Endodermal cell (in vitro differentiated cells): ENCODE measurements around the gene ITCH. TPM values are rescaled to one million over a fixed set of nuclear protein-coding genes. Genes with fewer than 3 reads are reported as not detected.

Experiments used
- DNase-seq: peaks from one replicate; pipeline ENCODE4 v3.0.0-alpha.2; 2017
- H3K27ac ChIP-seq: 2 replicates; pipeline ENCODE4 v1.5.1; 2013; ENCODE audit warnings: mild to moderate bottlenecking, low read depth, low read length, moderate library complexity
- H3K27me3 ChIP-seq: 2 replicates; pipeline ENCODE4 v1.6.1; 2013; ENCODE audit warnings: mild to moderate bottlenecking, low read length, moderate library complexity; ENCODE audit not compliant: insufficient read depth, control insufficient read depth, poor library complexity, severe bottlenecking
- H3K36me3 ChIP-seq: 2 replicates; pipeline ENCODE4 v1.7.0; 2013; ENCODE audit warnings: mild to moderate bottlenecking, low read length, moderate library complexity; ENCODE audit not compliant: control insufficient read depth, insufficient read depth
- H3K4me1 ChIP-seq: one replicate; pipeline ENCODE4 v1.7.0; 2013; ENCODE audit warnings: low read length; ENCODE audit not compliant: control insufficient read depth, insufficient read depth
- H3K4me3 ChIP-seq: 2 replicates; pipeline ENCODE4 v1.5.1; 2013; ENCODE audit warnings: mild to moderate bottlenecking, low read length, moderate library complexity
- H3K9ac ChIP-seq: 2 replicates; pipeline ENCODE4 v1.6.1; 2013; ENCODE audit warnings: mild to moderate bottlenecking, low read length, moderate library complexity; ENCODE audit not compliant: poor library complexity, severe bottlenecking; ENCODE audit errors: extremely low read depth
- H3K9me3 ChIP-seq: 2 replicates; pipeline ENCODE4 v1.6.1; 2013; ENCODE audit warnings: mild to moderate bottlenecking, low read length, moderate library complexity; ENCODE audit not compliant: control insufficient read depth
- H3K27ac Mint-ChIP-seq: 2 replicates; pipeline ENCODE4 v1.8.0; 2020; ENCODE audit warnings: mixed read lengths
- H3K27me3 Mint-ChIP-seq: 2 replicates; pipeline ENCODE4 v1.8.0; 2021; ENCODE audit warnings: mild to moderate bottlenecking, mixed read lengths; ENCODE audit not compliant: insufficient read depth
- H3K36me3 Mint-ChIP-seq: 2 replicates; pipeline ENCODE4 v1.8.0; 2020; ENCODE audit warnings: low read depth, mixed read lengths
- H3K4me1 Mint-ChIP-seq: 2 replicates; pipeline ENCODE4 v1.8.0; 2020; ENCODE audit warnings: mixed read lengths
- H3K4me3 Mint-ChIP-seq: 2 replicates; pipeline ENCODE4 v1.8.0; 2020; ENCODE audit warnings: mild to moderate bottlenecking, moderate library complexity, mixed read lengths
- H3K9me3 Mint-ChIP-seq: 2 replicates; pipeline ENCODE4 v1.8.0; 2020; ENCODE audit warnings: mild to moderate bottlenecking, mixed read lengths
- CTCF ChIP-seq: fragments of 200-600 bp; sonication (generic); conservative IDR thresholded peaks from 2 replicates; pipeline ENCODE4 v1.5.0; 2021; ENCODE audit warnings: antibody characterized with exemption, mild to moderate bottlenecking
- WGBS, 2 experiments: methylation state at CpG; one replicate each; pipeline versions ENCODE4 v1.1.5 to v1.1.7; 2013; ENCODE audit warnings: missing lambda C conversion rate in 2 of 2, mixed read lengths in 1 of 2; ENCODE audit not compliant: insufficient coverage in 1 of 2, insufficient read length in 1 of 2; 5-methylcytosine and 5-hydroxymethylcytosine counted together
- total RNA-seq, 2 donors: library from RNA; stranded (reverse); fragmentation: NEBNext Ultra II Directional in 1 of 2; extraction: Animal tissue kit (Norgen Biotek cat#: 25700) in 1 of 2; gene quantifications; 2 replicates in 1 of 2; 3 replicates in 1 of 2; pipeline ENCODE4 v1.2.1, GENCODE V29; 2021

The ITCH gene
- total RNA-seq, 2 donors from 2014 or later: 65.1 to 84.4 TPM

- Mint-ChIP-seq H3K27ac (no peak overlapping the region), H3K9me3 (no peaks in the 10 kb centered on the region), H3K36me3 (peaks cover 41% of the 10 kb centered on the region), H3K4me3 (no peak overlapping the region), H3K4me1 (peaks cover 16% of the 10 kb centered on the region), H3K27me3 (no peaks in the 10 kb centered on the region)
- H3K27ac ChIP-seq: no peak overlapping the region
- no peaks in the 10 kb centered on the region for H3K27me3 ChIP-seq
- H3K9ac ChIP-seq: no peak overlapping the region
- H3K9me3 ChIP-seq: no peaks in the 10 kb centered on the region
- TF ChIP-seq CTCF: no peak
- peaks cover 36% of the 10 kb centered on the region for H3K36me3 ChIP-seq
- no peaks in the 10 kb centered on the region for H3K4me1 ChIP-seq
- 94 to 96% methylated on average over 6 of the region's 6 CpGs for whole genome bisulfite sequencing, 2 experiments
- DNase-seq: no peak
- no peak overlapping the region for H3K4me3 ChIP-seq
Observed at GRCh38 chr20:34542439-34542838, 179.4 kb downstream of the ITCH start.

GRCh38 chr20:34543463-34544056 is 180.5 kb downstream of the ITCH start:
- Histone ChIP-seq H3K4me3 (no peak overlapping the region), H3K27ac (no peak overlapping the region), H3K9me3 (no peaks in the 10 kb centered on the region), H3K27me3 (no peaks in the 10 kb centered on the region), H3K36me3 (peaks cover 33% of the 10 kb centered on the region), H3K9ac (no peak overlapping the region), H3K4me1 (no peaks in the 10 kb centered on the region)
- peaks cover 35% of the 10 kb centered on the region for H3K36me3 Mint-ChIP-seq
- no peaks in the 10 kb centered on the region for H3K9me3 Mint-ChIP-seq
- TF ChIP-seq CTCF: no peak
- peaks cover 17% of the 10 kb centered on the region for H3K4me1 Mint-ChIP-seq
- H3K27me3 Mint-ChIP-seq: no peaks in the 10 kb centered on the region
- 87 to 90% methylated on average over 10 to 12 of the region's 12 CpGs for WGBS, 2 experiments
- no peak for DNase-seq
- no peak overlapping the region for H3K4me3 Mint-ChIP-seq
- H3K27ac Mint-ChIP-seq: no peak overlapping the region

GRCh38 chr20:34544109-34544796 is 181.2 kb downstream of the ITCH start:
- Histone ChIP-seq H3K27ac (no peak overlapping the region), H3K9ac (no peak overlapping the region), H3K27me3 (no peaks in the 10 kb centered on the region), H3K4me1 (no peaks in the 10 kb centered on the region), H3K9me3 (no peaks in the 10 kb centered on the region), H3K36me3 (peaks cover 27% of the 10 kb centered on the region), H3K4me3 (no peak overlapping the region)
- Mint-ChIP-seq H3K4me3 (peak overlapping the region; percentile 29), H3K9me3 (no peaks in the 10 kb centered on the region), H3K36me3 (peaks cover 28% of the 10 kb centered on the region), H3K27ac (no peak overlapping the region), H3K4me1 (peaks cover 19% of the 10 kb centered on the region), H3K27me3 (no peaks in the 10 kb centered on the region)
- WGBS, 2 experiments: 58 to 74% methylated on average over 15 to 19 of the region's 19 CpGs
- DNase-seq: peak; percentile 75
- peak; percentile 20 for TF ChIP-seq CTCF
